ENCODE data around the gene SKAP2.

- no peak for TF ChIP-seq CTCF (conservative IDR thresholded peaks at IDR 0.05 in 1 of 2, IDR thresholded peaks at IDR 0.05 in 1 of 2; ENCODE audit: low read depth in 1 of 2, low read length in 2 of 2)
- no peak for TF ChIP-seq EZH2 (IDR thresholded peaks at IDR 0.05; ENCODE audit: low read length, missing control alignments)
These were observed 3.3 kb downstream of the SKAP2 start for GRCh38 chr7:26861050-26861449.

Data from fibroblast of lung (primary cell).